Ramos (cell line): ENCODE results near the gene SDK1.

Experiments
- in situ Hi-C: fragments of 300-500 bp; cut with MboI; formaldehyde crosslinking; loops from one replicate; pipeline ENCODE4 v1.14.3; 2022; ENCODE audit warnings: low sequenced_read_pairs; ENCODE audit not compliant: unreplicated experiment

The SDK1 gene

GRCh38 chr7:3399858-3400257 is 98.8 kb downstream of the SDK1 start:
- in situ Hi-C loops, result no loop called here

- in situ Hi-C loops, result no loop called here
Observed at GRCh38 chr7:3404501-3404900, 103.4 kb downstream of the SDK1 start.

GRCh38 chr7:3408814-3409595 is 108.0 kb downstream of the SDK1 start:
- in situ Hi-C loops, result no loop called here

GRCh38 chr7:3412871-3413270 is 111.8 kb downstream of the SDK1 start:
- in situ Hi-C loops, result no loop called here

GRCh38 chr7:3415861-3416312 is 114.8 kb downstream of the SDK1 start:
- in situ Hi-C loops, result no loop called here

- in situ Hi-C loops, result no loop called here
Observed at GRCh38 chr7:3416453-3416852, 115.4 kb downstream of the SDK1 start.

- in situ Hi-C loops, result no loop called here
Observed at GRCh38 chr7:3425087-3425486, 124.0 kb downstream of the SDK1 start.

GRCh38 chr7:3426064-3426463 is 125.0 kb downstream of the SDK1 start:
- in situ Hi-C loops, result no loop called here

GRCh38 chr7:3427957-3428356 is 126.9 kb downstream of the SDK1 start:
- in situ Hi-C loops, result no loop called here

- in situ Hi-C loops, result no loop called here
Observed at GRCh38 chr7:3429981-3430380, 128.9 kb downstream of the SDK1 start.

GRCh38 chr7:3430588-3430987 is 129.5 kb downstream of the SDK1 start:
- in situ Hi-C loops, result no loop called here

- in situ Hi-C loops, result no loop called here
Observed at GRCh38 chr7:3431306-3431705, 130.3 kb downstream of the SDK1 start.

- in situ Hi-C loops, result no loop called here
Observed at GRCh38 chr7:3432911-3433310, 131.9 kb downstream of the SDK1 start.

GRCh38 chr7:3434611-3435010 is 133.6 kb downstream of the SDK1 start:
- in situ Hi-C loops, result no loop called here

GRCh38 chr7:3436112-3436511 is 135.1 kb downstream of the SDK1 start:
- in situ Hi-C loops, result no loop called here

- in situ Hi-C loops, result no loop called here
Observed at GRCh38 chr7:3436746-3437145, 135.7 kb downstream of the SDK1 start.

GRCh38 chr7:3437467-3437866 is 136.4 kb downstream of the SDK1 start:
- in situ Hi-C loops, result no loop called here

GRCh38 chr7:3438352-3438751 is 137.3 kb downstream of the SDK1 start:
- in situ Hi-C loops, result no loop called here

- in situ Hi-C loops, result no loop called here
Observed at GRCh38 chr7:3439333-3440030, 138.4 kb downstream of the SDK1 start.

- in situ Hi-C loops, result no loop called here
Observed at GRCh38 chr7:3440509-3440908, 139.5 kb downstream of the SDK1 start.

- in situ Hi-C loops, result no loop called here
Observed at GRCh38 chr7:3443716-3444115, 142.7 kb downstream of the SDK1 start.

- in situ Hi-C loops, result no loop called here
Observed at GRCh38 chr7:3446786-3447185, 145.7 kb downstream of the SDK1 start.
